Lower leg skin (tissue), 3 donors: ENCODE results near the gene DNAJC21.

Experiments used
- CTCF ChIP-seq, 3 donors: fragments of 450-650 bp; IDR thresholded peaks; one replicate each; pipeline ENCODE4 v1.5.1; 2016; ENCODE audit warnings: antibody characterized with exemption in 3 of 3, mild to moderate bottlenecking in 3 of 3, moderate library complexity in 2 of 3
- POLR2A ChIP-seq, 2 donors: fragments of 450-650 bp; IDR thresholded peaks; one replicate each; pipeline ENCODE4 v1.6.1; 2016 to 2017; ENCODE audit warnings: antibody characterized with exemption in 2 of 2, mild to moderate bottlenecking in 1 of 2, moderate library complexity in 1 of 2

GRCh38 chr5:34894716-34895115, 34.6 kb upstream of the DNAJC21 start:
- no peak for TF ChIP-seq CTCF (IDR thresholded peaks at IDR 0.05)
- no peak for TF ChIP-seq POLR2A (IDR thresholded peaks at IDR 0.05)
